HG03442 (cell line): ENCODE measurements around the gene NAV2.
A peak's percentile ranks its signal among the peaks of the same experiment; 100 is the strongest.

Experiments used
- ATAC-seq: cut with Tn5 transposase; IDR thresholded peaks from one replicate; pipeline ENCODE4 v1.9.1; 2021; ENCODE audit warnings: mild to moderate bottlenecking, moderate library complexity; ENCODE audit not compliant: unreplicated experiment

Gene NAV2

GRCh38 chr11:19774817-19775580 lies 62.4 kb downstream of the NAV2 start:
- no peak for ATAC-seq

- no peak for ATAC-seq
Measured at GRCh38 chr11:19775622-19776021, 63.0 kb downstream of the NAV2 start.

- ATAC-seq: peak; percentile 16
Measured at GRCh38 chr11:19777039-19777376, 64.4 kb downstream of the NAV2 start.

GRCh38 chr11:19777377-19778102 lies 64.9 kb downstream of the NAV2 start:
- peak; percentile 78 for ATAC-seq

GRCh38 chr11:19779740-19780139 lies 67.1 kb downstream of the NAV2 start:
- no peak for ATAC-seq

- ATAC-seq: no peak
Measured at GRCh38 chr11:19781351-19781750, 68.7 kb downstream of the NAV2 start.

- no peak for ATAC-seq
Measured at GRCh38 chr11:19785265-19785664, 72.6 kb downstream of the NAV2 start.

GRCh38 chr11:19786644-19787043 lies 74.0 kb downstream of the NAV2 start:
- no peak for ATAC-seq

GRCh38 chr11:19788435-19788834 lies 75.8 kb downstream of the NAV2 start:
- ATAC-seq: no peak

GRCh38 chr11:19789245-19789644 lies 76.6 kb downstream of the NAV2 start:
- no peak for ATAC-seq

- ATAC-seq: no peak
Measured at GRCh38 chr11:19789835-19790710, 77.4 kb downstream of the NAV2 start.

- ATAC-seq: peak; percentile 51
Measured at GRCh38 chr11:19790831-19791552, 78.4 kb downstream of the NAV2 start.

- no peak for ATAC-seq
Measured at GRCh38 chr11:19792510-19792909, 79.9 kb downstream of the NAV2 start.

- no peak for ATAC-seq
Measured at GRCh38 chr11:19793326-19793725, 80.7 kb downstream of the NAV2 start.

- ATAC-seq: no peak
Measured at GRCh38 chr11:19794161-19794560, 81.5 kb downstream of the NAV2 start.

- ATAC-seq: no peak
Measured at GRCh38 chr11:19795082-19795481, 82.4 kb downstream of the NAV2 start.

GRCh38 chr11:19800162-19800561 lies 87.5 kb downstream of the NAV2 start:
- no peak for ATAC-seq

- ATAC-seq: no peak
Measured at GRCh38 chr11:19800714-19801519, 88.3 kb downstream of the NAV2 start.

GRCh38 chr11:19802773-19803293 lies 90.2 kb downstream of the NAV2 start:
- ATAC-seq: no peak

- no peak for ATAC-seq
Measured at GRCh38 chr11:19803506-19803998, 90.9 kb downstream of the NAV2 start.
